DOHH2 (cell line): ENCODE measurements around the gene GLB1L.

ENCODE experiments used
- H3F3A ChIP-seq: fragments of 200-600 bp; sonication (generic), shearing (Covaris generic); 2 replicates; pipeline ENCODE4 v1.6.0; 2016; ENCODE audit warnings: antibody characterized with exemption, mild to moderate bottlenecking; ENCODE audit not compliant: control insufficient read depth, insufficient read depth
- H3K27ac ChIP-seq: fragments of 200-600 bp; sonication (generic); 2 replicates; pipeline ENCODE4 v1.5.1; 2014; ENCODE audit warnings: low read depth, mild to moderate bottlenecking, low read length, moderate library complexity
- H3K27me3 ChIP-seq: fragments of 200-600 bp; sonication (generic); 2 replicates; pipeline ENCODE4 v1.6.1; 2014; ENCODE audit warnings: mild to moderate bottlenecking, low read length, mixed read lengths; ENCODE audit not compliant: control insufficient read depth
- H3K36me3 ChIP-seq: fragments of 200-600 bp; sonication (generic); 2 replicates; pipeline ENCODE4 v1.6.1; 2014; ENCODE audit warnings: mild to moderate bottlenecking, low read length, moderate library complexity, mixed read lengths; ENCODE audit not compliant: control insufficient read depth
- H3K4me1 ChIP-seq: fragments of 200-600 bp; sonication (generic); 2 replicates; pipeline ENCODE4 v1.6.1; 2014; ENCODE audit warnings: mild to moderate bottlenecking, low read length, mixed read lengths; ENCODE audit not compliant: control insufficient read depth
- H3K4me2 ChIP-seq: fragments of 200-600 bp; sonication (generic); 2 replicates; pipeline ENCODE4 v1.6.0; 2014; ENCODE audit warnings: mild to moderate bottlenecking, low read length, moderate library complexity
- H3K4me3 ChIP-seq: fragments of 200-600 bp; sonication (generic); 2 replicates; pipeline ENCODE4 v1.5.1; 2014; ENCODE audit warnings: mild to moderate bottlenecking, low read length, mixed read lengths
- H3K79me2 ChIP-seq: fragments of 200-600 bp; sonication (generic); 2 replicates; pipeline ENCODE4 v1.6.1; 2014; ENCODE audit warnings: mild to moderate bottlenecking, low read length, mixed read lengths; ENCODE audit not compliant: control insufficient read depth
- H3K9me2 ChIP-seq: fragments of 200-600 bp; sonication (generic); replicated peaks from 2 replicates; pipeline ENCODE4 v1.6.1; 2014; ENCODE audit warnings: mild to moderate bottlenecking, low read length, mixed read lengths; ENCODE audit not compliant: control insufficient read depth
- H3K9me3 ChIP-seq: fragments of 200-600 bp; sonication (generic); 2 replicates; pipeline ENCODE4 v1.6.1; 2014; ENCODE audit warnings: antibody characterized with exemption, low read length, mixed read lengths; ENCODE audit not compliant: control insufficient read depth, insufficient read depth
- H4K20me1 ChIP-seq: fragments of 200-600 bp; sonication (generic); 2 replicates; pipeline ENCODE4 v1.6.0; 2014; ENCODE audit warnings: low read depth, mild to moderate bottlenecking, antibody characterized with exemption, low read length, moderate library complexity; ENCODE audit not compliant: control insufficient read depth, insufficient read depth
- EZH2phosphoT487 ChIP-seq: fragments of 200-600 bp; sonication (generic); IDR thresholded peaks from 2 replicates; pipeline ENCODE4 v1.6.1; 2017; ENCODE audit warnings: borderline replicate concordance, mild to moderate bottlenecking, antibody characterized with exemption, low read length, moderate library complexity, mixed read lengths
- TF ChIP-seq, protein P1 (sequence below): fragments of 200-600 bp; sonication (generic); IDR thresholded peaks from one replicate; pipeline ENCODE4 v1.5.1; 2014; ENCODE audit warnings: antibody characterized with exemption, mild to moderate bottlenecking, low read depth, low read length; ENCODE audit not compliant: poor library complexity, severe bottlenecking

The GLB1L gene

DNA sequence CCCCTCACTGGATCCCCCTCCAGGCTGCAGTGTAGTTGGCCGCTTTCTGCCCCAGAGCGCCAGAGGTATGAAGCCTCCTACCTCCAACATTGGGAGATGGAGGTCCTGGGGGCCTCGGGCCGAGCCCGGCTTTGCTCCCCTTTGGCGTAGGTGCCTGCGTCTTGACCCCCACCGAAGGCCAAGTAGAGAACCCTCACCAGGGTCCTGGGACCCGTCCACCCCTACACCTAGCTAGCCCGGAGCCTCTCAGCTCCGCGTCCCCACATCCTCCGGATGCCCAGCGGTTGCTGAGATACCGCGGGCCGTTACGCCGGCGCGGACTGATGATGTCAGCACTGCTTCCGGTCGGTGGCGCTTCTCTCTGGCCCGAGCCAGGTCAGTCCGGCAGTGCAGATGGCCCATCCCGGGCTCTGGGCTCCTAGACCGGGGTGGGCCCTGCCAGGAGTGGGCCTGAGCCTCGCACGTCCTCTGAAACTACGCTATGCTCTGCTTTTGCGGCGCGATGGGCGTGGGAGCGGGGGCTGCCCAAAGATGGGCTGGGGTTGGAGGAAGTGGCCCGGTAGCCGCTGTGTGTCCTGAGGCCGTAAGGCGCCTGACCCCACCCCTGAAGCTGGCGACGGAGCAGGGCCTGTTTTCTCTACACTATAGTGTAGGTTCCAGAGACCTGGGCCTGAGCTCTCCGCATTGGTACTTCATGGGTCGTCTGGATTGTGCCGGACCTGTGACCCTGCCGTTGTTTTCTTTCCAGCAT, at the start of gene GLB1L, which contains the start of gene STK16:
Gene GLB1L (minus strand): TSS at position 297 of the 751 bp plus-strand sequence. CDS start 1,871 bp downstream, outside the sequence.
Gene STK16 (plus strand): TSS at position 332 of the 751 bp plus-strand sequence. CDS start 521 bp downstream, outside the sequence.
- H3K36me3 ChIP-seq = peaks cover 42% of the 10 kb centered on the region
- peaks cover 54% of the 10 kb centered on the region for H3K4me1 ChIP-seq
- no peaks in the 10 kb centered on the region for H3K9me3 ChIP-seq
- no peaks in the 10 kb centered on the region for H4K20me1 ChIP-seq
- H3K27ac ChIP-seq = peak within 1 kb of the TSS; percentile 47
- peak within 1 kb of the TSS; percentile 97 for H3K4me2 ChIP-seq
- no peaks in the 10 kb centered on the region for H3K9me2 ChIP-seq
- H3F3A ChIP-seq = peaks cover 19% of the 10 kb centered on the region
- peak within 1 kb of the TSS; percentile 84 for H3K4me3 ChIP-seq
- peaks cover 44% of the 10 kb centered on the region for H3K79me2 ChIP-seq
- no peaks in the 10 kb centered on the region for H3K27me3 ChIP-seq
- TF ChIP-seq EZH2phosphoT487 = no peak
- TF ChIP-seq, protein P1, sequence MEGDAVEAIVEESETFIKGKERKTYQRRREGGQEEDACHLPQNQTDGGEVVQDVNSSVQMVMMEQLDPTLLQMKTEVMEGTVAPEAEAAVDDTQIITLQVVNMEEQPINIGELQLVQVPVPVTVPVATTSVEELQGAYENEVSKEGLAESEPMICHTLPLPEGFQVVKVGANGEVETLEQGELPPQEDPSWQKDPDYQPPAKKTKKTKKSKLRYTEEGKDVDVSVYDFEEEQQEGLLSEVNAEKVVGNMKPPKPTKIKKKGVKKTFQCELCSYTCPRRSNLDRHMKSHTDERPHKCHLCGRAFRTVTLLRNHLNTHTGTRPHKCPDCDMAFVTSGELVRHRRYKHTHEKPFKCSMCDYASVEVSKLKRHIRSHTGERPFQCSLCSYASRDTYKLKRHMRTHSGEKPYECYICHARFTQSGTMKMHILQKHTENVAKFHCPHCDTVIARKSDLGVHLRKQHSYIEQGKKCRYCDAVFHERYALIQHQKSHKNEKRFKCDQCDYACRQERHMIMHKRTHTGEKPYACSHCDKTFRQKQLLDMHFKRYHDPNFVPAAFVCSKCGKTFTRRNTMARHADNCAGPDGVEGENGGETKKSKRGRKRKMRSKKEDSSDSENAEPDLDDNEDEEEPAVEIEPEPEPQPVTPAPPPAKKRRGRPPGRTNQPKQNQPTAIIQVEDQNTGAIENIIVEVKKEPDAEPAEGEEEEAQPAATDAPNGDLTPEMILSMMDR = no peak

DNA sequence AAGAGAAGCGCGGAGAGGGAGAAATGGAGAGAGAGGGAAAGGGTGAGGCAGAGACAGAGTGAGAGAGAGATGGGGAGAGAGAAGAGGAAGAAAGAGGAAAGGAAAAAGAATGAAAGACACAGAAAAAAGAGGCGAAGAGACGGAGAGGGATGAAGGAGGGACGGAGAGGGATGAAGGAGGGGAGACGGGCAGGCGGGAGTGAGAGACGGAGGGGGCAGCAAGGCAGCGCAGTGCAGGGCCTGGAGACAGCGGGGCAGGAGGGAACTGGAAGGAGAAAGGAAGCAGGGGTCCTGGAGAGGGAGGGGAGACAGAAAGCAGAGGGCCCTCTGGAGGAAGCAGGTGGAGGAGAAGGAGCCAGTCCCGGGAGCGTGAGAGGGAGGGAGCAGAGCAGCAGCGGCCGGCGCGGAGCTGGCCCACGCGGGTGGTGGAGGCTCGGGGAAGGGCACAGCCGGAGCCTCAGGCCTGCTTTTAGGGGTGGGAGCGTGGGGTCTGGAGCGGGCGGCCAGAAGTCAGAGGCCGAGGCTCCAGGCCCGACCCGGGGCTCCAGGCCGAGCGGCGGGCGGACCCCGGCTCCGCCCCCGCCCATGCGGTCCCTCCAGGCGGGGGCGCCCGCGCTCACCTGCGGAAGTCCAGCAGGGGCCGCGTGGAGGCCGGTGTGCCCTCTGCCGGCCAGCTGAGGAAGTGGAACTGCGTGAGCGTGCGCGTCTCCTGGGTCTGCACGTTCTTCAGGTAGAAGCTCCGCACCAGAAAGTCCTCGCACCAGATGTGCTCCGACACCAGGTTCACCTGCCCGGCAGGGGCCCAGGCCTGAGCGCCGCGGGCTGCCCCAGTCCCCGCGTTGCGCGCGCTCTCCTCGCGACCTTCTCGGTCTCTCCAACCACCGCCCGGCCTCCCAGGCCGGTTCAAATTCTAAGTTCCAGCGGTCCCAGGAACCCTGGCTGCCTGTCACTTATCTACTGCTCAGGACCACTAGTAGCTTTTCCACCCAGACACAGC, 49.4 kb upstream of the GLB1L start:
- Histone ChIP-seq H3K27ac (peak overlapping the region; percentile 22; the same call in 1 of the 2 replicates), H3K36me3 (no peaks in the 10 kb centered on the region), H3K9me2 (no peaks in the 10 kb centered on the region), H3K9me3 (no peaks in the 10 kb centered on the region), H3F3A (peaks cover 2% of the 10 kb centered on the region; the same call in 1 of the 2 replicates), H3K79me2 (no peaks in the 10 kb centered on the region), H3K4me1 (peaks cover 22% of the 10 kb centered on the region), H3K4me2 (peak overlapping the region; percentile 62), H4K20me1 (no peaks in the 10 kb centered on the region), H3K4me3 (peak overlapping the region; percentile 79), H3K27me3 (peaks cover 9% of the 10 kb centered on the region)
- TF ChIP-seq, protein P1 = peak; percentile 97
- no peak for TF ChIP-seq EZH2phosphoT487

DNA sequence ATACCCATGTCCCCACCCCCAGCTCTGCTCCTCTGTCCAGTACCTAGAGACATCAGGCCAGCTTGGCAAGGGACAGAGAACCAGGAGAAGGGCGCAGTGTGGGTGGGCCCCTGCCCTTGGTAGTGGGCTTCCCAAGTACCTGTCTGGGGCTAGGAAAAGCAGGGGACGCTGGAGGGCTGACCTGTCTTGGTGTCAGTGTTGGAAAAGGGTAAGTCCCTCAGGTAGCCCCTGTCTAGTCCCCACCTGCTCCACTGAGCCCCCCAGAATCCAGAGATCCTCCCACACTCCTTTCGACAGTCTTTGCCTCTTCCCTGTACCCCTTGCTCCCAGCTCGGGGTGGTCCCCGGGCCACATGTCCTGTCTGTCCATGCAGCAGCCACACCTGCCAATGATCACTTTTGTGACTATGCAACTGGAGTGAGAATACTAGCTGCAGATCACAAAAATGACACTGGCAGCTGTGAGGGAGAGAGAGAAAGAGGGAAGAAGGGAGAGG, 48.5 kb upstream of the GLB1L start:
- Histone ChIP-seq H3K9me3 (no peaks in the 10 kb centered on the region), H3K4me1 (peaks cover 19% of the 10 kb centered on the region), H3K9me2 (no peaks in the 10 kb centered on the region), H3K79me2 (no peaks in the 10 kb centered on the region), H3K27ac (no peak overlapping the region), H4K20me1 (no peaks in the 10 kb centered on the region), H3K27me3 (peaks cover under 1% of the 10 kb centered on the region; the same call in 1 of the 2 replicates), H3K36me3 (no peaks in the 10 kb centered on the region), H3K4me2 (peak overlapping the region; percentile 62), H3K4me3 (peak overlapping the region; percentile 79), H3F3A (peaks cover 2% of the 10 kb centered on the region; the same call in 1 of the 2 replicates)
- no peak for TF ChIP-seq EZH2phosphoT487
